GM20000 (cell line): ENCODE results near the gene FHIP2A.
"Not testable (repeated sequence)": the region's sequence is repeated elsewhere in the genome, so short reads cannot be mapped to it uniquely, and the experiment has no call there.

Experiments used
- DNase-seq: peaks from one replicate; pipeline ENCODE4 v3.0.0; 2012; ENCODE audit warnings: low spot score
- TF ChIP-seq, protein P1 (sequence below): IDR thresholded peaks from 2 replicates; pipeline ENCODE4 v1.5.1; 2012; ENCODE audit warnings: mild to moderate bottlenecking, control low read depth; ENCODE audit errors: extremely low read depth, missing control alignments

The FHIP2A gene

GRCh38 chr10:114831186-114831867 lies 9.7 kb downstream of the FHIP2A start:
- DNase-seq = no peak
- TF ChIP-seq, protein P1, sequence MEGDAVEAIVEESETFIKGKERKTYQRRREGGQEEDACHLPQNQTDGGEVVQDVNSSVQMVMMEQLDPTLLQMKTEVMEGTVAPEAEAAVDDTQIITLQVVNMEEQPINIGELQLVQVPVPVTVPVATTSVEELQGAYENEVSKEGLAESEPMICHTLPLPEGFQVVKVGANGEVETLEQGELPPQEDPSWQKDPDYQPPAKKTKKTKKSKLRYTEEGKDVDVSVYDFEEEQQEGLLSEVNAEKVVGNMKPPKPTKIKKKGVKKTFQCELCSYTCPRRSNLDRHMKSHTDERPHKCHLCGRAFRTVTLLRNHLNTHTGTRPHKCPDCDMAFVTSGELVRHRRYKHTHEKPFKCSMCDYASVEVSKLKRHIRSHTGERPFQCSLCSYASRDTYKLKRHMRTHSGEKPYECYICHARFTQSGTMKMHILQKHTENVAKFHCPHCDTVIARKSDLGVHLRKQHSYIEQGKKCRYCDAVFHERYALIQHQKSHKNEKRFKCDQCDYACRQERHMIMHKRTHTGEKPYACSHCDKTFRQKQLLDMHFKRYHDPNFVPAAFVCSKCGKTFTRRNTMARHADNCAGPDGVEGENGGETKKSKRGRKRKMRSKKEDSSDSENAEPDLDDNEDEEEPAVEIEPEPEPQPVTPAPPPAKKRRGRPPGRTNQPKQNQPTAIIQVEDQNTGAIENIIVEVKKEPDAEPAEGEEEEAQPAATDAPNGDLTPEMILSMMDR = no peak

DNA sequence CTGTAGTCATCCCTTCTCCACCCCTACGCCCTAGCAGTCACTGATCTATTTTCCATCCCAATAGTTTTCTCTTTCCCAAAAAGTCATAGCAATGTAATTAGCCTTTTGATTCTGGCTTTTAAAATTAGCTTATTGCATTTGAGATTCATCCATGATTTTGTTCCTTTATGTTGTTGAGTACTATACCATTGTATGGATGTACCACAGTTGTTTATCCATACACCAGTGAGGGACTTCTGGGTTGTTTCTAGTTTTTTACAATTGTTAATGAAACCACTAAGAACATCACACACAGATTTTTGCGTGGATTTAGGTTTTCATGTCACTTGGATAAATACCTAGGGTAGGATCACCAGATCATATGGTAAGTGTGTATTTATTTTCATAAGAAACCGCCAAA lies 16.1 kb downstream of the FHIP2A start:
- TF ChIP-seq, protein P1 = no peak
- DNase-seq = no peak

GRCh38 chr10:114839901-114840300 lies 18.3 kb downstream of the FHIP2A start:
- TF ChIP-seq, protein P1 = no peak
- no peak for DNase-seq

GRCh38 chr10:114845978-114846693 lies 24.6 kb downstream of the FHIP2A start:
- TF ChIP-seq, protein P1 = no peak
- no peak for DNase-seq

- DNase-seq = not testable (repeated sequence)
These were observed 25.9 kb downstream of the FHIP2A start for GRCh38 chr10:114847517-114847916.

GRCh38 chr10:114849674-114850073 lies 28.1 kb downstream of the FHIP2A start:
- no peak for DNase-seq
- TF ChIP-seq, protein P1 = no peak

- TF ChIP-seq, protein P1 = no peak
- no peak for DNase-seq
These were observed 28.5 kb downstream of the FHIP2A start for GRCh38 chr10:114850126-114850525.
